Uterus (tissue), 2 donors: Measurements from ENCODE around the gene ANKLE1.

Source experiments
- CTCF ChIP-seq, 4 experiments: fragments of 200-600 bp in 2 of 4; fragments of 450-650 bp in 2 of 4; sonication (generic) in 2 of 4; IDR thresholded peaks; one replicate each; pipeline ENCODE4 v1.5.1; 2016 to 2019; ENCODE audit warnings: antibody characterized with exemption in 4 of 4, mild to moderate bottlenecking in 2 of 4, moderate library complexity in 1 of 4
- POLR2A ChIP-seq, 2 donors: fragments of 450-650 bp; IDR thresholded peaks; one replicate each; pipeline ENCODE4 v1.6.1; 2016; ENCODE audit warnings: antibody characterized with exemption in 2 of 2, mild to moderate bottlenecking in 1 of 2, moderate library complexity in 1 of 2

GRCh38 chr19:17330262-17331044 lies 48.8 kb downstream of the ANKLE1 start:
- TF ChIP-seq CTCF (IDR thresholded peaks at IDR 0.05) (no peak), POLR2A (IDR thresholded peaks at IDR 0.05) (no peak)
